Activated CD4-positive, alpha-beta T cell treated with anti-CD3 and anti-CD28 coated beads for 4 hours (primary cell): ENCODE results near the gene SVEP1.
"Not testable (repeated sequence)": the region's sequence is repeated elsewhere in the genome, so short reads cannot be mapped to it uniquely, and the experiment has no call there.

ENCODE experiments used
- DNase-seq, 2 donors: peaks; one replicate each; pipeline ENCODE4 v3.0.0-alpha.2; 2020

The SVEP1 gene

DNA sequence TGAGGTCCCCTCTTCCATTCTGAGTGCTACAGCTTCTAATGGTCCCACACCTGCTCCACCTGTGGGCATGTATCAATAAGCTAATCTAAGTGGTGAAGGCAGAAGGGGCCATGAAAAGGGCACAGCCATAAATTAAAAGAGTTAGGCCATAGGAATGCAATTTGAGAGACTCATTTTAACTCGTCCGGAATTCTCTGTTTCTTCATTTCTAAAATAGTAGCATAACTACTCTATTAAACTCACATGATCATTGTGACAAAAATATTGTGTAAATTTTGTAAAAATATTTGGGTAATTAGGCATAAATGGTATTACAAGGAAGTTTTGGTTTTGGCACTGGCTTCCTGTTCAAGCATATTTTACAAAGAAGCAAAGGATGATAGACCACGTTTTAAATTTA is 138.7 kb downstream of the SVEP1 start:
- DNase-seq = no peak

DNA sequence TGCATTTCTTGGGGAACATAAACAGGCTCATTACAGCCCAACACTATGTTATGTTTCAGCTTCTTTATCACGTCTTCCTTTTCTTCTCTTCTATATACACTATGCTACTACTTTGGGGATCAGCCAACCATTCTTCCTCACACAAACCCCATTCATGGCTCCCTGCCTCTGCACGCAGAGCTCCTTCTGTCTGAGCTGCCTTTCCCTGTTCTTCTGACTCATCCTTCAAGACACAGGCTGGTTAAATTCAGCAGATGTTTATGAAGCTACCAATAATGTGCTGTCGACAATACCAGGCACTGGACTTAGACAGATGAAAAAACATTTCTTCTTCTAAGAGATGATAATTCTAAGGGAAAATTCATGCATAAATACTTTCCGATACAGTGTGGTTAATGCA is 139.4 kb downstream of the SVEP1 start:
- DNase-seq = no peak

DNA sequence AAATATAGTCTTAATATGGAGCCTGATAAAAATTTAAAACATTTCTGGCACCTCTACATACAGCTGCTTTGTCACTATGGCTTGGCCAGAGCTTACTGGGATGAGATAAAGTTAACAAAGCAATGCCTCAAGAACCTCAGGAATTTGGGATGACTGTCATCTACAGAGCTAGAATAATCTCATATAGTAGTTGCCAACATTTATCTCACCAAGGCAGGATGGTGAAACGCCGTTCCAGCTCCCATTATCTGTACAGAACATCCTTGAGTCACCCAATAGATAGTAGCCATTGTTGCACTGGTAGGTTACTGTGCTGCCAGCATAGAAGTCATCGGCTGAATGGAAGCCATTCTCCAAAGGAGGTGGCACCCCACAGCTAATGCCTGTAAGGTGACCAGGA is 147.3 kb downstream of the SVEP1 start:
- DNase-seq = no peak

DNA sequence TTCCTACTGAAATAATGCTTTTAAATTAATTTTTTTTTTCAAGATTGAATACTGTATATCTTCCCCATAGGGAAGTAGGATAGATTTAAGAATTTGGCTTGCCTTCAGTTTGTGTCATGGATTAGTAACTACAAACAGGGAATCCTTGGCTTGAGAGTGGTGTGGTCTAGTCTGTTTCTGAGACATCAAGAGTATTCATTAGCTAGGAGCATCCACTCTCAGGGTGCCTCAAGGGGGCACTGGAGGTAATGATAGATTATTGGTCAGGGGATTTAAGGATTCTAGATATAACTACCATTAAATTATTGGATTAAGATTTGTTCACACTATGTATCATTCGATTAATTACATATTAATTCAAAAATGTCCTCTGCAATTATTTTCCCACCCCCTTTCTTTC is 150.1 kb downstream of the SVEP1 start:
- no peak for DNase-seq

DNA sequence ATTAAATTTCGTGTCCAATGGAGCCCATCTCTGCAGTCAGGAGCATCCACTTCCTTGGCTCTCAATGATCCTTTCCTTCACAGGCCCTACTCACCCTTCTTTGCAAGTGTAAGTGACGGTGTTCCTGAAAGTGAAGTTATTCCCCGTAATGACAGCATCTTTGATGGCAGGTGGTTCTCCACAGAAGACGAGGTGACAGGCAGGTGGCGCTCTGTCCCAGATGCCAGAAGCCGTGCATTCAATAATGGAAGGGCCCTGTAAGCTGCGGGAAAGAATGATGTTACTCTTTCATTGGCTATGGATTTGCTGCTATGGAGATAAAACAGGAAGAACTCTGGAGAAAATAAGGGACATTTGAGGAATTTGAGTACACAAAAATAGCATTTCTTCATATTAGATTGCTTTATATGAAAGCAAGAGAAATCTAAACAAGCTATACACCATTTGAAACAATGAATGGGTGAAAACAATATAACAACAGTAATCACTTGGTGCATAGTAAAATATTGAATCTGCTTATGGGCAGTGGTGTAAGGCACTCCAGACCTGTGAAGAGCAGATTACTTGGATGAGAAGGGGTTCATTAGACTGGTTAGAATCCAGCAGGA is 151.9 kb downstream of the SVEP1 start:
- no peak for DNase-seq

DNA sequence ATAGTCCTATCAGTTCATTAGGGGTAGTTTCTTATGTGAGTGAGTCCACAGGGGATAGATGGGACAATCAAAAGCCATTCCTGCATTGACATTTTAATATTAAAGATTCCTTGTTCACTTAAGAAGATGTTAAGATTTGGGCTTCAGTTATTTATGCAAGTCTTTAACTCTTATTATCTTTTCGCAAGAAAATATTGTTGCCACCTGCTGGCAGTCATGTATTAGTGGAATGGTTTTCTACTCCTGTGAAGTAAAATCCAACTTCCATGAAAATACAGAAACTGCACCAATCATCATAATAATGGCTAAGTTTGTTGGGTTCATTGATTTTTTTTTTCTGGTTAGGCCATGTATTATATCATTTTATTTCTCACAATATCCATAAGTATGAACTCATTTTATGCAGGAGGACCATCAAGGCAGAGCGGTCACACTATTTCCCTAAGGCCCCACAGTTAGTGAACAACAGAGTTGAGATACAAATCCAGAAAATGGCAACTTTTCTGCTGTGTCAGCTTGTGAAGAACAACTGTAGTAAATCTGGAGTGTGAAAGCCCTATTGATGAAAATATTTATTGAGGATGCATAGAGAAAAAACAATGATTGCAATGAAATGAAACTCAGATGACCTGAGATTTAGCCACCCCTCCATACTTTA is 153.4 kb downstream of the SVEP1 start:
- no peak for DNase-seq

DNA sequence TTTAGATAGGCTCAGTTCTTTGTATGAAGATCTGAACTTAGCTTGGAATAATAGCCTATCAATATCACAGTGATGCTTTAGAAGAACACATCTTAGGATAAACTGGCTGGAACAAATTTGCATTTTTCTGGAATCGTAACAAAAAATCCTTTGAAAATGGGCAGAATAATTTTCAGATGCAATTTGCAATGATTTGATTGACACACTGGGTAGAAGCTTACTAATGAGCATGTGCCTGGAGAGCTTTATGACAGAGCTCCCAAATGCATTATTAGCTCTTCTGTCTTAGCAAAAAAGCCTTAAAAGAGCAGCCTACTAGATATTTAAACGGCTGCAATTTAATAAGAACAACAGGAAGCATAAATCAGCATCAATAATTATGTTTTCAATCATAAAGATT is 165.1 kb downstream of the SVEP1 start:
- no peak for DNase-seq

DNA sequence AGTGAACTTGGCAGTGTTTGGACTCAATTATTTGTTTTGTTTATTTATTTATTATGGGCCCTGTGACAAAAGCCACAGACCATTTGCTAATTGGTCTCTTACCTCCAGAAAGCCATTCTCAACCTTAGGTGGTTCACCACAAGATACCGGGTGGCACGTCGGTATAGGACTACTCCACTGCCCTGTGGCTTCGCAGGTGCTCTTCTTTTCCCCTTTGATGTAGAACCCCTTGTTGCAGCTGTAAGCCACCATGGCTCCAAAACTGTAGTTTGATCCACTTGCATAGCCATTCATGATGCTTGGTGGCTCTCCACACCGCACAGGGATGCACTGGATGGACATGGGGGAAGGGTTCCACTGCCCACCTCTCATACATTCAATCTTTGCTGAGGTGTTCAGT is 168.6 kb downstream of the SVEP1 start:
- no peak for DNase-seq

DNA sequence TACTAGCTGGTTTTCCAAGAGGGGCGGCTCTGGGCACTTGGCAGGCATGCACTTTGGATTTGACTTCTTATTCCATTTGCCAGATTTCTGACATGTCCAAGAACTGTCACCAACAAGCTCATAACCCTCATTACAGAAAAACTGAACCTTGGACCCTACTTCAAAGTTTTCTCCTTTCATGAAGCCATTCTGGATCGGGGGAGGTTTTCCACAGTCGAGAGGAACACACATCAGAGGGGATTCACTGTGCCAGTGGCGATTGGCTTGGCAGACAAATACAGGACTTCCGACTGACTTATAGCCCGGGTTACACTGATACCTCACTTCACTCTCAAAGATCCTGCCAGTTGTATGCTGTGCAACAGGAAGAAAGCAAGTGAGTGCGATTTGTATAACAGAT is 170.9 kb downstream of the SVEP1 start:
- DNase-seq = no peak

DNA sequence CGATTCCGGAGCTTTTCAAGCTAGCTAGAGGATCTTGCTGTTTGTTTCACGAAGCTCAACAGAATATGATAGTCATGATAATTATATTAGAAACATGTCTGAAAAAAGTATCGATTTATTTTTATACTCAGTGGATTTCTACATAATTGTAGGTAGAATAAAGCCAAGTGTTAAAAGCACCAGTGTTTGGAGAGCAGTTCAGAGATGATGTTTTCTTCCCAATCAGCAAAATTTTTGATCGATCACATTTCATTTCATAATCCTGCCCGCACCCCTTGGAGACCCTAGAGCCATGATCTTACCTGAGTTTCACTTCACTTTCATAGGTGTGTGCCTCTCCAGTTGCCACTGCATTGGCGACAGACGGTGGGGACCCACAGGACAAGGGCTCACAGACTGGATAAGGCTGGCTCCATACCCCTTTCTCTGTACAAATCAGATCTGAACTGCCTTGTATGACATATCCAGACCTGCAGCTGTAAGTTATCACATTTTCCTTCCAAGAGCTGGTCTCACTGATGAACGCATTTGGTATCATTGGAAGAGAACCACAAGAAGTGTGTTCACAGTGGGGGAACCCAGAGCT is 173.6 kb downstream of the SVEP1 start:
- no peak for DNase-seq

DNA sequence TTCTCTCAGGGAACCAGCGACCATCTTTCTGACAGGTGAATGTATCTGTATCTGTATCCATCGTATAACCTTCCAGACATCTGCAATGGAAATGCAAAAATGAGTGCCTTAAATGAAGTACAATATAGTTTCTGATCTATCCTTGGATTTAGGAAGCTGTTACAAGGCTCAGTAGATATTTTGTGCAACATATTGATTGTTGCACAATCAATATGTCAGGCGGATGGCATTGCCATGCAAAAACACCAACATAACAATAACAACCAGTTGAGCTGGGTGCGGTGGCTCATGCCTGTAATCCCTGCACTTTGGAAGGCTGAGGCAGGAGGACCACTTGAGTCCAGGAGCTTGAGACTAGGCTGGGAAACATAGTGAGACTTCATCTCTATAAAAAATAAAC is 175.1 kb downstream of the SVEP1 start:
- DNase-seq = no peak

DNA sequence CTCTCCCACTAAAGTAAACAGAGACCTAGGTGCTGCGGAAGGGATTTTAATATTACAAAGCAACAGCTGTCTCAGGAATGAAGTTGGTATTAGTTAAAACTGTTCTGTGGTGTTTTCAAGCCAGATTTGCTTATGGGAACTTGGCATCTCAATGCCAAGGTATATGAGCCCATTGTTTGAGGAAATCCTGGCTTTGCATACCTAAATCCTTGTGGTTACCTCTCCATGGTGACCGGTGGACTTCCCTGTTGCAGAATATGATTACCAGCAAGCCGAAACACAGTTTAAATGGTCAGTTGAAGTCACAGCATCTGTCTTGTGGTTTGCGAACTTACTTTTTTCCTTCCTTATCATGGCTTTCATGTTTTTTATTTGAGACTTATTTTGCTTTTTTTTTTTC is 179.6 kb downstream of the SVEP1 start:
- DNase-seq = no peak

DNA sequence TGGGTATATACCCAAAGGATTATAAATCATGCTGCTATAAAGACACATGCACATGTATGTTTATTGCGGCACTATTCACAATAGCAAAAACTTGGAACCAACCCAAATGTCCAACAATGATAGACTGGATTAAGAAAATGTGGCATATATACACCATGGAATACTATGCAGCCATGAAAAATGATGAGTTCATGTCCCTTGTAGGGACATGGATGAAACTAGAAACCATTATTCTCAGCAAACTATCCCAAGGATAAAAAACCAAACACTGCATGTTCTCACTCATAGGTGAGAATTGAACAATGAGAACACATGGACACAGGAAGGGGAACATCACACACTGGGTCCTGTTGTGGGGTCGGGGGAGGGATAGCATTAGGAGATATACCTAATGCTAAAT is 180.5 kb downstream of the SVEP1 start:
- not testable (repeated sequence) for DNase-seq

DNA sequence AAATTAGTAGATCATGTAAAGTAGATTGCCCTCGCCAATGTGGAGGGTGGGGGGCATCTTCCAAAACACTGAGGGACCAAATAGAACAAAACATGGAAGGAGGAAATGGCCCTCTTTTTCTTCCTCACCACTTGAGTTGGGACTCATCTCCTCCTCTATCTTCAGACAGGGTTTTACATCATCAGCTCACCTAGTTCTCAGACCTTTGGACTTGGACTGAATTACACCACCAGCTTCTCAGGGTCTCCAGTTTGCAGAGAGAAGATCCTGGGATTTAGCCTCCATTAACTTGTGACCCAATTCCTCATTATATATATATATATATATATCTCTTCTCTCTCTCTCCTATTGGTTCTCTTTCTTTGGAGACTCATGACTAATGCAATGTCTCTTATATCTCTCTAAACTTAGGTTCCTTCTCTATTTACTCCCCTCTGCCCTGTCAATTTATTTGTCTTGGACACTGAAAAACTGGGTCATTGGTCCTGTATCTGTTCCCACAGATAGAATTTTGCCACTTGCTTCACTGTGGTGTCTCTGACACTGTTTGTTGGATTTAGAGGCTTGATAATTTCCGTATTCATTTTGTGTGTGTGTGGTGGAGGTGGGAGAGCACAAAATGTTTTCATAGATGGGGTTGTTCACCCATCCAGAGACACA is 187.6 kb downstream of the SVEP1 start:
- DNase-seq = no peak

DNA sequence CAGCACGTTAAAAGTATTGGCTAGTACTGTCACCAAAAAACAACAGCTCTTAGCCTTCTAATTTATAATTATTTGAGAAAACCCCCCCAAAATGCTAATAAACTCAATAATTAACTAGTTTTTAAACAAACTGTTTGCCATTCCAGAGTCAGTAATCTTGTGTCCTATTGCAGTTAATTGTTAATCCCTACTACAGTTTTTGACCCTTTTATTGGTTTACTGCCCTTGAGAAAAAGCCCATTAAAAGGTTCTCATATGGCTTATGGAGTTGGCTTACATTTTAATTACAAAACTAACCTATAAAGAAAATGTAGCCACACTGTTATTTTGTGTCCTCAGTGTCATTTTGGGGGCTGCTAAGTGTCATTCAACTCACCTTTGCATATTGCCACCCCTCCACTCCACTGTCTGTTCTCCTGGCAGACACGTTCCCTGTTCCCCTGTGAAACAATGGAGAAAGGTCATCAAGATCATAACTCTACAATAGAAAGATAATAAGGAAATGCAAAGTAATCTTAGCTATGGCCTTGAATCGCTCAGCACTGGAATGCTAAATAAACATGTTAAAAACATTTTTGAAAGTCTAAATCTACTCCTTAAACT is 190.3 kb downstream of the SVEP1 start:
- no peak for DNase-seq

DNA sequence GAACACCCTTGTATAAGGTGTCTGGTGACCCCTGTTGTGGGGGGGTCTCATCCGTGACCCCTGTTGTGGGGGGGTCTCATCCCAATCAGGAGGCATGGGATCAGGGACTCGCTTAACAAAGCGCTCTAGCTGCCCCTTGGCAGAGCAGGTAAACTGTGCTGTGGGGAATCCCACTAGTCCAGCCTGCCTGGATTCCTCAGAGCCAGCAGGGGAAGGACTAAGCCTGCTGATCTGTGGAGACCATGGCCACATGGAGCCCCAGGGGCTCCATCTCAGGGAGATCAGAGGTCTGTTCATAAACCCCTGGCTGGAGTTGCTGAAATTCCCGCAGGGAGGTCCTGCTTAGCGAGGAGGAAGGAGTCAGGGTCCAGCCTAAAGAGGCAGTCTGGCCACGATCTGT is 196.1 kb downstream of the SVEP1 start:
- no peak for DNase-seq

DNA sequence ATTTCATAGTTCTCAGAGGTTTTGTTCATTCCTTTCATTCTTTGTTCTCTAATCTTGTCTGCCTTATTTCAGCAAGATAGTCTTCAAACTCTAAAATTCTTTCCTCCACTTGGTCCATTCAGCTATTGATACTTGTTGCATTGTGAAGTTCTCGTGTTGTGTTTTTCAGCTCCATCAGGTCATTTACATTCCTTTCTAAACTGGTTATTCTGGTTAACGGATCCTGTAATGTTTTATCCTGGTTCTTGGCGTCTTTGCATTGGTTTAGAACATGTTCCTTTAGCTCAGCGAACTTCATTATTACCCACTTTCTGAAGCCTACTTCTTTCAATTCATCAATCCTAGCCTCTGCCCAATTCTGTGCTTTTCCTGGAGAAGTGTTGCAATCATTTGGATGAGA is 196.8 kb downstream of the SVEP1 start:
- no peak for DNase-seq

DNA sequence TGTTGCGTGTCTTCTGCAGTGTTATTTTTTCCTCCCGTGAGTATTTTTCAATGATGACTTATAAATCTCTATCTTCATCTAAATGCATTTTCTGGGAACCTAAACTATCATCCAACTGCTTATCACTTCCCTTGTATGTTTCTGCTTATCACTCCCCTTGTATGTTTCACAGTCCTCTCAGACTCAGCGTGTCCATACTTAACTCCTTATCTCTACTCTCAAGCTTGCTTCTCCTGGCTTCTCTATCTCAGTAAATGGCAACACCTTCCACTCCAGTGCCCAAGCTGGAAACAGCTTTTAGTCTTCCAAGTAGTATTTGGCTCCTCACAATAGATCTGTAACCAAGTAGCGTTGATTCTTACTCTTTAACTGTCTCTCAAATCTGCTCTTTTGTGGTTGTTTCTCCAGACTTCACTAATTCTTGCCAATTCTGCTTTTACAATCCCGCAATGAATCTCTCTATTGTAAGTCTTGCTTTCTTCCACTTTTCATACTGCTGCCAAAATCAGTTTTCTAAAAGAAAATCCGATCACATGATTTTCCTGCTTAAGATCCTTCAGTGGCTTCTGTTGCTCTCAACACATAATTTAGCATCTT is 208.0 kb downstream of the SVEP1 start:
- DNase-seq = no peak

DNA sequence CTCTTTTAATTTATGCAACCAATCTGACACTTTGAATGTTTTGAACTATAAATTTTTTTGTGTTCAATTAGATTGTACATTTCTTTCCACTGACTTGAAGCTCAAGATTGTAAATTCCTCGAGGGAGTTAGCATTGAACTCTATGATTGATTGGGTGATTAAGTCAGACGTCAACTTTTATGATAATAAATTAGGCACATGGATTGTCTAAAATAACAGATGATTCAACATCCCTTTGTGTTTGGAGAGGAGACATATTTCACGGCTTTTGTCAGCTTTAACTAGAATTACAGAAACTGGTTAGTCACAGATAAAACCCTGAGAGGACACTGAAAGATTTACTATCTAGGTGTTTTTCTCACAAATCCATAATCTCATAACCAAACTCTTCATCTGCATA is 209.2 kb downstream of the SVEP1 start:
- DNase-seq = no peak

DNA sequence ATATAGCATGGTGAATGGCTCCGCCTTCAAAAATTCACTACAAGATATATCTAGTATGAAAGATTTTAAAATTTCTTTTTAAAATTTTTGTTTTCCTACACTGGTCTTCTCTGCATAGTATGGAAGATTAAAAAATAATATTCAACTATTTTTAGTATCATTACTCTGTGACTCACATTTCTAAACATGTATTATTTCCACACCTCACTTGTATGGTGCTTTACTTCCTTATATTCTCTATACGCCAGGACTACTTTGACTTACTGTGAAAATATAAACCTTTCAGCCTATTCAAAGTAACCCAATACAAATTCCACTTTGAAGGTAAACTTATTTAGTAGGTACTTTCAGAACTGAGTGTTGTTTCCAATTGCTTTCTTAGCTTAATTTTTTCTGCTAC is 215.1 kb downstream of the SVEP1 start:
- DNase-seq = no peak

DNA sequence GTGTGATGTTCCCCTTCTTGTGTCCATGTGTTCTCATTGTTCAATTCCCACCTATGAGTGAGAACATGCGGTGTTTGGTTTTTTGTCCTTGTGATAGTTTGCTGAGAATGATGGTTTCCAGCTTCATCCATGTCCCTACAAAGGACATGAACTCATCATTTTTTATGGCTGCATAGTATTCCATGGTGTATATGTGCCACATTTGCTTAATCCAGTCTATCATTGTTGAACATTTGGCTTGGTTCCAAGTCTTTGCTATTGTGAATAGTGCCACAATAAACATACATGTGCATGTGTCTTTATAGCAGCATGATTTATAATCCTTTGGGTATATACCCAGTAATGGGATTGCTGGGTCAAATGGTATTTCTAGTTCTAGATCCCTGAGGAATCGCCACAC is 220.5 kb downstream of the SVEP1 start:
- not testable (repeated sequence) for DNase-seq

DNA sequence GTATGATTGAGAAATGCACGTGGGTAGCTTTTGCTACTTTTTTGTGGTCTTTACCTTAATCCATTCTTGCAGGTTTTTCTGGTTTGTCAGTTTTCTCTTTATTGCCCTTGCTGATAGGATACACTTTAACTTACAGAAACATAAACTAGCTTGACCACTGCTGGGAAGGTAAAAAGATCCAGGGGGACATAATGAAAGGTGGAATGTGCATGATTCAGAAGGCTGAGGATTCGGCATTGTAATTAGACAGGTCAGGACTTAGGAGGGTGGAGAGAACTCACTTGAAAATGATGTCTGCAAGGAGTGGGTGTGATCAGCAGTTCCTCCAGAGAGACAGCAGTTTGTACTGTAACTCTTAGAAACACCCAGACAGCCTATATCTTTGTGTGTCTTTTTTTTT is 222.0 kb downstream of the SVEP1 start:
- DNase-seq = no peak

DNA sequence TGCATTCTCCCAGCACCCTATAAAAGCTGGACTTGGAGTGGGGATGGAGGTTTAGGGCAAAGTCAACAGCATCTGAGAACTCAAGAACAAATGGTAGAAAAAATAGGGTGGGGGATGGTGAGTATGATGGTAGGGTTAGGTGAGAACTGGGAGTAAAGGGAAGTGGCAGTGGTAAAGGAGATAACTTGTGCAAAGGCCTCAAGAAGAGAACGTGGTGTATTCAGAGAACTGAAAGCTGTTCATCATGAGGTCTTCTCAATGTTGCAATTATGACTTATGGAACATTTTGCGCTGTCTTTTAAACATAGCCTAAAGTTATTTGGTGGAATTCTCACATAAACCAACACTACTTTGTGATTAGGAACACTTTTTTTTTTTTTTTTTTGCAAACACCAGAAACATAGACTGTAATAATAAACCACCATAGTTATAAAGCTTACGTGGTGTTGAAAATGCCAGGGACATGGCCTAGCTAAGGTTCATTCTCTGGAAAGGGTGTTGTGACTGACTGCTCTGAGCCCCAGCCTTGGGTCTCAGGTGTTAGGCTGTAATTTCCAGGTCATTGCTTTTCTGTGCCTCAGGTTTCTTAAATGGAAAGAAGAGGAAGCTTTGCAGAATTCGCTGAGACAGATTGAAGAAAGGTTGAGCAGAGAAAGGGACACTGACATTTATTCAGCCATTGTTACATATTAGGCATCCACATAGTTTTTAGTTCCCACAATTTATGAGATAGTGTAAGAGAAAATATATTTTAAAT is 222.7 kb downstream of the SVEP1 start:
- no peak for DNase-seq
